ENCODE data around the gene NDUFB7. TPM values are rescaled to one million over a fixed set of nuclear protein-coding genes. Genes with fewer than 3 reads are reported as not detected.

NDUFB7 gene
- total RNA-seq, 2 donors from 2014 or later: 507 to 534 TPM

- 75% methylated on average over 22 of the region's 28 CpGs for WGBS
- H3K27me3 ChIP-seq (replicated peaks; ENCODE audit: insufficient read depth): no peaks in the 10 kb centered on the region
Measured at GRCh38 chr19:14559916-14560775, 11.7 kb downstream of the NDUFB7 start.

GRCh38 chr19:14558370-14559066, 13.3 kb downstream of the NDUFB7 start:
- H3K36me3 ChIP-seq: no peaks in the 10 kb centered on the region
- H3K9me3 ChIP-seq: no peaks in the 10 kb centered on the region
- H3K27ac ChIP-seq: no peak overlapping the region
- no peak overlapping the region for H3K4me3 ChIP-seq
- intact Hi-C loops (cut with DNase I): no loop called here
- no peaks in the 10 kb centered on the region for H3K27me3 ChIP-seq (replicated peaks; ENCODE audit: insufficient read depth)
- no peak for DNase-seq (ENCODE audit: low spot score)
- 68% methylated on average over 23 of the region's 23 CpGs for WGBS
- no peak for TF ChIP-seq POLR2A (IDR thresholded peaks at IDR 0.05)
- TF ChIP-seq CTCF (IDR thresholded peaks at IDR 0.05): no peak
- no peak for TF ChIP-seq POLR2AphosphoS5 (IDR thresholded peaks at IDR 0.05)
- peaks cover 18% of the 10 kb centered on the region for H3K4me1 ChIP-seq (replicated peaks)

More at GRCh38 chr19:14559916-14560775, 11.7 kb downstream of the NDUFB7 start:
- intact Hi-C loops (cut with DNase I): no loop called here
- no peak for DNase-seq (ENCODE audit: low spot score)
- no peaks in the 10 kb centered on the region for H3K9me3 ChIP-seq
- H3K36me3 ChIP-seq: no peaks in the 10 kb centered on the region
- peaks cover 11% of the 10 kb centered on the region for H3K4me1 ChIP-seq (replicated peaks)
- H3K4me3 ChIP-seq: no peak overlapping the region
- H3K27ac ChIP-seq: no peak overlapping the region
- TF ChIP-seq POLR2AphosphoS5 (IDR thresholded peaks at IDR 0.05) (no peak), POLR2A (IDR thresholded peaks at IDR 0.05) (no peak)

GRCh38 chr19:14556662-14557188, 15.1 kb downstream of the NDUFB7 start:
- WGBS: 10% methylated on average over 18 of the region's 18 CpGs
- intact Hi-C loops (cut with DNase I): no loop called here
- H3K4me3 ChIP-seq: no peak overlapping the region
- no peaks in the 10 kb centered on the region for H3K36me3 ChIP-seq
- TF ChIP-seq POLR2A (IDR thresholded peaks at IDR 0.05) (no peak), CTCF (IDR thresholded peaks at IDR 0.05) (peak; percentile 71 to 91 (median 78)), POLR2AphosphoS5 (IDR thresholded peaks at IDR 0.05) (peak; percentile 44)
- DNase-seq (ENCODE audit: low spot score): peak; percentile 58
- H3K27ac ChIP-seq: no peak overlapping the region
- no peaks in the 10 kb centered on the region for H3K9me3 ChIP-seq
- no peaks in the 10 kb centered on the region for H3K27me3 ChIP-seq (replicated peaks; ENCODE audit: insufficient read depth)
- peaks cover 20% of the 10 kb centered on the region for H3K4me1 ChIP-seq (replicated peaks)

- no peak overlapping the region for H3K4me3 ChIP-seq
- H3K36me3 ChIP-seq: no peaks in the 10 kb centered on the region
- TF ChIP-seq CTCF (IDR thresholded peaks at IDR 0.05) (no peak), POLR2AphosphoS5 (IDR thresholded peaks at IDR 0.05) (no peak), POLR2A (IDR thresholded peaks at IDR 0.05) (no peak)
- 75% methylated on average over 12 of the region's 12 CpGs for WGBS
- DNase-seq (ENCODE audit: low spot score): no peak
- H3K27ac ChIP-seq: no peak overlapping the region
- no peaks in the 10 kb centered on the region for H3K27me3 ChIP-seq (replicated peaks; ENCODE audit: insufficient read depth)
- intact Hi-C loops (cut with DNase I): no loop called here
- peaks cover 22% of the 10 kb centered on the region for H3K4me1 ChIP-seq (replicated peaks)
- H3K9me3 ChIP-seq: no peaks in the 10 kb centered on the region
Measured at GRCh38 chr19:14555918-14556661, 15.8 kb downstream of the NDUFB7 start.

GRCh38 chr19:14554382-14554812, 17.5 kb downstream of the NDUFB7 start:
- intact Hi-C loops (cut with DNase I): no loop called here
- no peaks in the 10 kb centered on the region for H3K9me3 ChIP-seq
- WGBS: 34% methylated on average over 6 of the region's 6 CpGs
- DNase-seq (ENCODE audit: low spot score): peak; percentile 73
- H3K27me3 ChIP-seq (replicated peaks; ENCODE audit: insufficient read depth): no peaks in the 10 kb centered on the region
- H3K36me3 ChIP-seq: no peaks in the 10 kb centered on the region
- H3K27ac ChIP-seq: peak overlapping the region; percentile 77 to 80
- H3K4me1 ChIP-seq (replicated peaks): peaks cover 37% of the 10 kb centered on the region
- TF ChIP-seq POLR2AphosphoS5 (IDR thresholded peaks at IDR 0.05) (peak; percentile 78), CTCF (IDR thresholded peaks at IDR 0.05) (peak in 2 of 4 experiments; percentile 40 to 51), POLR2A (IDR thresholded peaks at IDR 0.05) (no peak)
- H3K4me3 ChIP-seq: no peak overlapping the region
